Measurements from ENCODE around the gene MT1HL1.

- no peak for TF ChIP-seq CTCF (conservative IDR thresholded peaks at IDR 0.05; ENCODE audit: low read depth, low read length)
- TF ChIP-seq EZH2 (IDR thresholded peaks at IDR 0.05; ENCODE audit: borderline replicate concordance, low read depth, low read length, poor library complexity, severe bottlenecking) = no peak
Measured at GRCh38 chr1:237033061-237033460, 28.8 kb upstream of the MT1HL1 start.
